ENCODE results near the gene GNG2. TPM values are rescaled to one million over a fixed set of nuclear protein-coding genes. Genes with fewer than 3 reads are reported as not detected.
"Not testable (repeated sequence)": the region's sequence is repeated elsewhere in the genome, so short reads cannot be mapped to it uniquely, and the experiment has no call there.

GNG2 gene
- total RNA-seq, 6 experiments from 2014 or later: 2.4 to 6.0 (median 2.8) TPM

- TF ChIP-seq CTCF (IDR thresholded peaks at IDR 0.05): no peak
- H3K4me3 Mint-ChIP-seq: no peak overlapping the region
Observed at GRCh38 chr14:51901475-51902024, 41.1 kb downstream of the GNG2 start.

DNA sequence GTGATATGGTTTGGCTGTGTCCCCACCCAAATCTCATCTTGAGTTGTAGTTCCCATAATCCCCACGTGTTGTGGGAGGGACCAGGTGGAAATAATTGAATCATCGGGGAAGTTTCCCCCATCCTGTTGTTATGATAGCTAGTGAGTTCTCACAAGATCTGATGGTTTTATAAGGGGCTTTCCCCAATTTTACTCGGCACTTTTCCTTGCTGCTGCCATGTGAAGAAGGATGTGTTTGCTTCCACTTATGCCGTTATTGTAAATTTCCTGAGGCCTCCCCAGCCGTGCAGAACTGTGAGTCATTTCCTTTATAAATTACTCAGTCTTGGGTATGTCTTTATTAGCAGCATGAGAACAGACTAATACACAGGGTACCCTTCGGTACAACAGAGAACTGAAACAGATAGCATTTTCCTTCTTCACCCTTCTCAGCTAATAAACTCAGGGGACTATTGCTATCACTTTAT is 45.3 kb downstream of the GNG2 start:
- Mint-ChIP-seq H3K4me1 (ENCODE audit: low read depth) (peaks cover 26% of the 10 kb centered on the region), H3K4me3 (peak overlapping the region; percentile 79), H3K27ac (peak overlapping the region; percentile 85)
- peak; percentile 54 for TF ChIP-seq CTCF (IDR thresholded peaks at IDR 0.05)
- H3K9me3 Mint-ChIP-seq; H3K27me3 Mint-ChIP-seq (ENCODE audit: insufficient read depth); H3K36me3 Mint-ChIP-seq (ENCODE audit: low read depth): not testable (repeated sequence)
- DNase-seq: peak; percentile 75

More at GRCh38 chr14:51901475-51902024, 41.1 kb downstream of the GNG2 start:
- no peak for DNase-seq
- Mint-ChIP-seq H3K9me3 (peaks cover 4% of the 10 kb centered on the region), H3K27me3 (ENCODE audit: insufficient read depth) (no peaks in the 10 kb centered on the region; the same call in none of the 2 replicates), H3K36me3 (ENCODE audit: low read depth) (no peaks in the 10 kb centered on the region; the same call in 1 of the 2 replicates), H3K27ac (no peak overlapping the region), H3K4me1 (ENCODE audit: low read depth) (peaks cover 14% of the 10 kb centered on the region)

DNA sequence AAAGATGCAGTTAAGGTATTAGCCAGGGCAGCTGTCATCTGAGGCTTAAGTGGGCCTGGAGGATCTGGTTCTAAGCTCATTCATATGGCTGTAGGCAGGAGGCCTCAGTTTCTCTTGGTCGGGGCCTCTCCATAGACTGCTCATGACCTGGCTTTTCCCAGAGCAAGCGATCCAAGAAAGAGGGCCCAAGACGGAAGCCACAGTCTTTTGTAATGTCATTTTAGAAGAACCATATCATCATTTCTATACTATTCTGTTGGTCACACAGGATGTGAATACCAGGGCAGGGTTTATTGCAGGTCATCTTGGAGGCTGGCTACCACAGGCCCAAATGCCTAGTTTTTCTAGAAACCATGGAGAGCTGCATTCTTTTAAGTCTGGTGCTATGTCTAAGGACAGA is 47.7 kb downstream of the GNG2 start:
- peak; percentile 7 for DNase-seq
- Mint-ChIP-seq H3K36me3 (ENCODE audit: low read depth) (no peaks in the 10 kb centered on the region; the same call in 1 of the 2 replicates), H3K4me3 (no peak overlapping the region), H3K4me1 (ENCODE audit: low read depth) (peaks cover 26% of the 10 kb centered on the region), H3K27ac (no peak overlapping the region), H3K27me3 (ENCODE audit: insufficient read depth) (peaks cover 3% of the 10 kb centered on the region), H3K9me3 (peaks cover 4% of the 10 kb centered on the region)
- TF ChIP-seq CTCF (IDR thresholded peaks at IDR 0.05): no peak

DNA sequence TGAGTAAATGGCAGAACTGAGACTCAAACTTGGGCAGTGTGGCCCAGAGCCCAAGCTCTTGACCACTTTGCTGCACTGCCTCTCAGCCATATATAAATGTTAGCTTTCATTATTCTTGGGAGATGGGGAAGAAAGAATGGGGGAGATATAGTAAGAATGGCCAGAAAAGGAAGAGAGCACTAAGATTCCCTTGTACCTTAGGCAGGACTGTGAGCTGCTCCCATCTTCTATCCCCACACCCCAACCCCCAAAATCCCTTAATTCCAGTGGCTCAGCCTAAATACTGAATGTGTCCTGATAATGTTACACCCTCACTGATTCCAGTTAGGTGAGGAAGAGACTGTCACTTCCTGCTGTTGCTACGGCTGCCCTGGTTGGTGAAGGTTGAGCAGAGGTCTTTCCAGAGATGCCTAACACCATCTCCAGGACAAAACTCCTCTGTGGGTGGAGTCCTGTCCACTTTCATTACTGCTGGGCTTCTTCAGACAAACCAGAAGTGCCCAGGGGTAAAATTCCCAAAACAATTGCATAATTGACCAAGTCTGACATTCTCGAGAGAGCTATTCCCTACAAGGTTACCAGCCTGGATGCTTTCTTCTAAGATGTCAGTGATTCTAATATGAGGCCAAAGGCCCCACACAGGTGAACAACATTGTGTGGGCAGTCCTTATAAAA is 51.8 kb downstream of the GNG2 start:
- Mint-ChIP-seq H3K36me3 (ENCODE audit: low read depth) (no peaks in the 10 kb centered on the region), H3K27ac (no peak overlapping the region), H3K27me3 (ENCODE audit: insufficient read depth) (peaks cover 3% of the 10 kb centered on the region), H3K4me3 (no peak overlapping the region), H3K4me1 (ENCODE audit: low read depth) (peaks cover 10% of the 10 kb centered on the region), H3K9me3 (no peaks in the 10 kb centered on the region)
- TF ChIP-seq CTCF (IDR thresholded peaks at IDR 0.05): no peak
- DNase-seq: no peak

DNA sequence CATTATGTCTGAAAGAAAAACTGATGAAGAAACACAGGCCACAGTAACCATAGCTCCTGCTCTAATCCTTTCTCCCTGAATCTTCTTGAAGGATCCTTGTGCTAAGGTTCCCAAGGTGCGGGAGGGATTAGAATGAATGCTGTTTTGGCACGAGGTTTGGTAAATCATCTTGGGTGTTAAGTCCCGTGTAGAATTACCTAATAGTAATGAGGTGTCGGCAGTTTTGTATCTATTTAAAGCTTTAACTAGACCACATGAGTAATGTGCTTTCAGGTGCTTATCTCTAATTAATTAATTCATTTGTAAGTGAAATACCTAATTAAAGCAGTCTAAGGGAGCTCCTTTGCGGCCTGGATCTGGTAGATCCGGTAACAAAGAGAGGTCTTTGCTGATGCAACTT is 53.9 kb downstream of the GNG2 start:
- TF ChIP-seq CTCF (IDR thresholded peaks at IDR 0.05): no peak

More for the DNA sequence above, 53.9 kb downstream of the GNG2 start:
- Mint-ChIP-seq H3K27me3 (ENCODE audit: insufficient read depth) (peaks cover 3% of the 10 kb centered on the region; the same call in 1 of the 2 replicates), H3K4me3 (no peak overlapping the region), H3K4me1 (ENCODE audit: low read depth) (no peaks in the 10 kb centered on the region), H3K36me3 (ENCODE audit: low read depth) (no peaks in the 10 kb centered on the region), H3K9me3 (no peaks in the 10 kb centered on the region), H3K27ac (no peak overlapping the region)
- no peak for DNase-seq

All from HFFc6 (cell line).